CD4-positive, alpha-beta T cell treated with Interleukin-1 beta for 1 hour (primary cell): Measurements from ENCODE around the gene OR2W3.

Source experiments
- DNase-seq, 2 donors: peaks; one replicate each; pipeline ENCODE4 v3.0.0-alpha.2; 2020 to 2022

Gene OR2W3

DNA sequence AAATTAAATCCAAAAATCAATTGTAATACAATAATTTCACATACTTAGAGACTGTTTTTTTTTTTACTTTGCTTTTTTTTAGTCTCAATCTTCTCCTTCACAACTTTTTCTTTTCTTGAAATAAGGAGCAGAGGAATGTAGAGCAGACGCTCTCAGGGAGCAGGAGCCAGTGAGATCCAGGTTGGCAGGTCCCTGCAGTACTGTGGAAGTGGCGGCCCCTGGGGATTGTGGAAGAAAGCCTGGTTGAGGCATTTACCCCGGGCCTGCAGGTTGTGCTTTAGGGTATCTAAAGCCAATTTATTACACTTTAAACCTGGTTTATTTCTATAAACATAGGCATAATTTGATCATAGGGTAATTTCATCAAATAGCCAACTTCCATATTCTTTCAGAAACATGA, 28.6 kb downstream of the OR2W3 start:
- DNase-seq = no peak

DNA sequence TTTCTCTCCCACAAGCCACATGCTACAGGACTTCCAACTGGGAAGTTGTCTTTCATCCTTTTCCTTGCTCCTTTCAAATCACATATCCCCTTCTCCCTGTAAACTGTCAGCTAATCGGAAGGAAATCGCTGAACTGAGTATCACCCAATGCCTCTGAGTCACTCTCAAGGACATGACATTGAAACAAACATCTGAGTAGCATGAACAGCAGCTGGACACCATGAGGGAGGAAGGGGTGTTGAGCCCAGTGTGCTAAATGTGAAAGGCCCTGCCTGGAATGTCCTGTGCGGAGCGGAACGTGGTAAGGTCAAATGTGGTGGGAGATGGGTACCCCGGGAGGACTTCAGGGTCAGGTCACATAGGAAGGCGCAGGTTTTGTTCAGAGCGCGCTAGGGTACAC, 29.5 kb downstream of the OR2W3 start, which contains the start of gene OR2AJ1:
OR2AJ1 (plus strand) TSS at position 22 of the 400 bp plus-strand sequence. CDS start 8,880 bp downstream, outside the sequence.
- no peak for DNase-seq

DNA sequence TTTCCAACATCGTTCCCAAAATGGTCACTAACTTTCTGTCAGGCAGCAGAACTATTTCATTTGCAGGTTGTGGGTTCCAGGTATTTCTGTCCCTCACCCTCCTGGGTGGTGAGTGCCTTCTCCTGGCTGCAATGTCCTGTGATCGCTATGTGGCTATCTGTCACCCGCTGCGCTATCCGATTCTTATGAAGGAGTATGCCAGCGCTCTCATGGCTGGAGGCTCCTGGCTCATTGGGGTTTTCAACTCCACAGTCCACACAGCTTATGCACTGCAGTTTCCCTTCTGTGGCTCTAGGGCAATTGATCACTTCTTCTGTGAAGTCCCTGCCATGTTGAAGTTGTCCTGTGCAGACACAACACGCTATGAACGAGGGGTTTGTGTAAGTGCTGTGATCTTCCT, 38.6 kb downstream of the OR2W3 start:
- DNase-seq = no peak

DNA sequence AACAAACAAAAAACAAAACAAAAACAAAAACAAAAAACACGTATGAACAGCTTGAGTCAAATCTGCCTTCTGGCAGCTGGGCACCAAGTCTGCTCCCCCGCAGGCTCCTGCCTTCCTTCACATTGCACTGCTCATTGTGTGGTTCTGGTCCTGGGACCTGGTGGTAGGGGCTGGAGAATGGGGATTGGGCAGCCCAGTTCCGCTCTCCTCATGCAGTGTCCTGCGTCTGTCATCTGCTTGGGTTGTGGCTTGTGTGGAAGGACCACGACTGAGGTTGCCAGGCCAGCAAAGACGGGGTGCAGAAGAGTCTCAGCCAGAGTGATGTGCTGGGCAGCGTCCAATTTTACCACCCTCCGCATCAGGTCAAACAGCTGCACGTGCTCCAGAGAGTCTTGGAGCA, 40.4 kb downstream of the OR2W3 start:
- no peak for DNase-seq

- no peak for DNase-seq
These were observed 41.0 kb downstream of the OR2W3 start for GRCh38 chr1:247936415-247936814.

GRCh38 chr1:247936965-247937734, 41.8 kb downstream of the OR2W3 start:
- peak; percentile 85 to 87 for DNase-seq

DNA sequence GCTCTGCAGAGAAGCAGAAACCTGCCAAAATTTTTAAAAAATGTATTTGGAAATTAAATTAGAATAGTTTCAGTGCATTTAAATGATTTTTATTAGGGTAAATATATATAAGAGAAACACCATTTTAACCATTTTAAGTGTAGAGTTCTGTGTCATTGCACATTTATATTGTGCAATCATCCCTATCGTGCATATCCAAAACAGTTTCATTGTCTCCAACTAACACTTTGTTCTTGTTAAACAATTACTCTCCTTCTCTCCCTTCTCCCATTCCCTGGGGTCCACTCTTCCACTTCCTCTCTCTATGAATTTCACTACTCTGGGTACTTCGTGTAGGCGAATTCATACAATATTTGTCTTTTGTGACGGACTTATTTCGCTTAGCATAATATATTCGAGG, 47.2 kb downstream of the OR2W3 start:
- no peak for DNase-seq
